Adrenal gland (tissue), 5 donors: Measurements from ENCODE around the gene TSPAN33.

Experiments
- CTCF ChIP-seq, 6 experiments: fragments of 450-650 bp in 4 of 6; fragments of 200-600 bp in 2 of 6; sonication (generic) in 1 of 6; IDR thresholded peaks; 1 replicate in 5 of 6; 2 replicates in 1 of 6; pipeline versions ENCODE4 v1.5.1 to v1.8.0; 2016 to 2021; ENCODE audit warnings: antibody characterized with exemption in 6 of 6, mild to moderate bottlenecking in 2 of 6, moderate library complexity in 1 of 6
- POLR2A ChIP-seq, 2 donors: fragments of 450-650 bp; IDR thresholded peaks; one replicate each; pipeline ENCODE4 v1.6.1; 2017; ENCODE audit warnings: antibody characterized with exemption in 2 of 2, mild to moderate bottlenecking in 2 of 2, moderate library complexity in 1 of 2
- donor health status: DM: no; HTN: no; CAD: no.

- TF ChIP-seq CTCF (IDR thresholded peaks at IDR 0.05) (no peak), POLR2A (IDR thresholded peaks at IDR 0.05) (no peak)
Observed at GRCh38 chr7:129189661-129190310, 45.3 kb downstream of the TSPAN33 start.
